Astrocyte (in vitro differentiated cells and primary cell): ENCODE results near the gene HRH2. TPM values are rescaled to one million over a fixed set of nuclear protein-coding genes. Genes with fewer than 3 reads are reported as not detected.

Experiments
- DNase-seq: peaks from one replicate; pipeline ENCODE4 v3.0.0-alpha.2; 2010; ENCODE audit warnings: low read depth
- FAIRE-seq: peaks from 2 replicates; lab custom pipeline; 2011; peaks lifted over from hg19 to GRCh38; lab: Jason Lieb, UNC
- H2AFZ ChIP-seq: 2 replicates; pipeline ENCODE4 v1.6.0; 2012; ENCODE audit warnings: low read depth, low read length, inconsistent platforms
- H3K27ac ChIP-seq: 2 replicates; pipeline ENCODE4 v1.5.1; 2011; ENCODE audit warnings: low read depth, low read length, inconsistent platforms
- H3K27me3 ChIP-seq: 2 replicates; pipeline ENCODE4 v1.6.0; 2011; ENCODE audit warnings: low read length, inconsistent platforms; ENCODE audit not compliant: insufficient read depth
- H3K36me3 ChIP-seq: 2 replicates; pipeline ENCODE4 v1.5.1; 2011; ENCODE audit warnings: low read length, inconsistent platforms; ENCODE audit not compliant: insufficient read depth
- H3K4me1 ChIP-seq: 2 replicates; pipeline ENCODE4 v1.5.1; 2011; ENCODE audit warnings: low read length, inconsistent platforms; ENCODE audit not compliant: insufficient read depth
- H3K4me2 ChIP-seq: 2 replicates; pipeline ENCODE4 v1.6.0; 2012; ENCODE audit warnings: low read length, inconsistent platforms
- H3K4me3 ChIP-seq: 2 replicates; pipeline ENCODE4 v1.5.1; 2011; ENCODE audit warnings: low read depth, mild to moderate bottlenecking, low read length, inconsistent platforms; ENCODE audit not compliant: insufficient read depth
- H3K79me2 ChIP-seq: 2 replicates; pipeline ENCODE4 v1.6.0; 2012; ENCODE audit warnings: mild to moderate bottlenecking, low read length, inconsistent platforms; ENCODE audit not compliant: insufficient read depth
- H3K9ac ChIP-seq: 2 replicates; pipeline ENCODE4 v1.6.0; 2012; ENCODE audit warnings: mild to moderate bottlenecking, low read length, inconsistent platforms
- H3K9me3 ChIP-seq: 2 replicates; pipeline ENCODE4 v1.5.1; 2012; ENCODE audit warnings: low read depth, mild to moderate bottlenecking, low read length, inconsistent platforms; ENCODE audit not compliant: insufficient read depth
- H4K20me1 ChIP-seq: 2 replicates; pipeline ENCODE4 v1.6.0; 2012; ENCODE audit warnings: low read length, inconsistent platforms; ENCODE audit not compliant: insufficient read depth
- H3K27ac Mint-ChIP-seq: one replicate; pipeline ENCODE4 v1.8.0; 2021; ENCODE audit warnings: mild to moderate bottlenecking, mixed read lengths; ENCODE audit not compliant: unreplicated experiment
- H3K27me3 Mint-ChIP-seq: one replicate; pipeline ENCODE4 v1.8.0; 2021; ENCODE audit warnings: low read depth, mixed read lengths; ENCODE audit not compliant: unreplicated experiment
- H3K36me3 Mint-ChIP-seq: one replicate; pipeline ENCODE4 v1.8.0; 2021; ENCODE audit warnings: low read depth, mixed read lengths; ENCODE audit not compliant: unreplicated experiment
- H3K4me1 Mint-ChIP-seq: one replicate; pipeline ENCODE4 v1.8.0; 2021; ENCODE audit warnings: low read depth, mixed read lengths; ENCODE audit not compliant: unreplicated experiment
- H3K4me3 Mint-ChIP-seq: one replicate; pipeline ENCODE4 v1.8.0; 2021; ENCODE audit warnings: mild to moderate bottlenecking, moderate library complexity, mixed read lengths; ENCODE audit not compliant: unreplicated experiment
- H3K9me3 Mint-ChIP-seq: one replicate; pipeline ENCODE4 v1.8.0; 2021; ENCODE audit warnings: mild to moderate bottlenecking, mixed read lengths; ENCODE audit not compliant: unreplicated experiment
- CTCF ChIP-seq: IDR thresholded peaks from 2 replicates; pipeline ENCODE4 v1.5.1; 2011; ENCODE audit warnings: low read depth, mild to moderate bottlenecking, inconsistent platforms, low read length, moderate library complexity; ENCODE audit not compliant: insufficient read depth
- EZH2 ChIP-seq: IDR thresholded peaks from 2 replicates; pipeline ENCODE4 v1.6.1; 2012; ENCODE audit warnings: mild to moderate bottlenecking, low read length, inconsistent platforms; ENCODE audit not compliant: insufficient read depth
- total RNA-seq: library from RNA; stranded (reverse); gene quantifications from 2 replicates; pipeline ENCODE4 v1.2.1, GENCODE V29; 2021

HRH2 gene
- total RNA-seq, 1 donor from 2014 or later = 1.9 TPM

GRCh38 chr5:175735701-175736100, 77.8 kb downstream of the HRH2 start:
- Mint-ChIP-seq H3K27me3 (peaks cover 73% of the 10 kb centered on the region), H3K4me1 (no peaks in the 10 kb centered on the region), H3K4me3 (no peak overlapping the region), H3K36me3 (peaks cover 2% of the 10 kb centered on the region), H3K9me3 (peaks cover 11% of the 10 kb centered on the region), H3K27ac (no peak overlapping the region)
- H3K4me2 ChIP-seq = no peak overlapping the region
- H3K9ac ChIP-seq = no peak overlapping the region
- no peaks in the 10 kb centered on the region for H3K36me3 ChIP-seq
- H3K4me1 ChIP-seq = no peaks in the 10 kb centered on the region
- no peak overlapping the region for H3K4me3 ChIP-seq
- no peaks in the 10 kb centered on the region for H4K20me1 ChIP-seq
- FAIRE-seq = no peak
- H2AFZ ChIP-seq = no peak overlapping the region
- H3K79me2 ChIP-seq = no peaks in the 10 kb centered on the region
- no peak overlapping the region for H3K27ac ChIP-seq
- H3K9me3 ChIP-seq = no peaks in the 10 kb centered on the region
- H3K27me3 ChIP-seq = no peaks in the 10 kb centered on the region
- TF ChIP-seq CTCF (no peak), EZH2 (no peak)
- no peak for DNase-seq

- Histone ChIP-seq H3K9me3 (no peaks in the 10 kb centered on the region), H3K9ac (no peak overlapping the region), H3K36me3 (no peaks in the 10 kb centered on the region), H3K79me2 (no peaks in the 10 kb centered on the region), H3K27me3 (no peaks in the 10 kb centered on the region), H3K4me3 (no peak overlapping the region), H3K4me1 (no peaks in the 10 kb centered on the region), H3K4me2 (no peak overlapping the region), H3K27ac (no peak overlapping the region), H4K20me1 (no peaks in the 10 kb centered on the region), H2AFZ (no peak overlapping the region)
- Mint-ChIP-seq H3K27ac (no peak overlapping the region), H3K36me3 (peaks cover 2% of the 10 kb centered on the region), H3K4me1 (no peaks in the 10 kb centered on the region), H3K4me3 (no peak overlapping the region), H3K9me3 (peaks cover 11% of the 10 kb centered on the region), H3K27me3 (peaks cover 75% of the 10 kb centered on the region)
- TF ChIP-seq EZH2 (no peak), CTCF (no peak)
- no peak for FAIRE-seq
- DNase-seq = no peak
These were observed 78.8 kb downstream of the HRH2 start for GRCh38 chr5:175736652-175737051.

GRCh38 chr5:175737481-175737880, 79.6 kb downstream of the HRH2 start:
- no peaks in the 10 kb centered on the region for H4K20me1 ChIP-seq
- H2AFZ ChIP-seq = no peak overlapping the region
- no peaks in the 10 kb centered on the region for H3K4me1 Mint-ChIP-seq
- no peaks in the 10 kb centered on the region for H3K79me2 ChIP-seq
- H3K27ac ChIP-seq = no peak overlapping the region
- peaks cover 2% of the 10 kb centered on the region for H3K36me3 Mint-ChIP-seq
- H3K4me3 Mint-ChIP-seq = no peak overlapping the region
- H3K9me3 ChIP-seq = no peaks in the 10 kb centered on the region
- no peak overlapping the region for H3K27ac Mint-ChIP-seq
- no peak for DNase-seq
- TF ChIP-seq EZH2 (no peak), CTCF (no peak)
- no peaks in the 10 kb centered on the region for H3K36me3 ChIP-seq
- H3K9me3 Mint-ChIP-seq = peaks cover 11% of the 10 kb centered on the region
- FAIRE-seq = no peak
- H3K9ac ChIP-seq = no peak overlapping the region
- no peak overlapping the region for H3K4me2 ChIP-seq
- H3K27me3 ChIP-seq = no peaks in the 10 kb centered on the region
- no peaks in the 10 kb centered on the region for H3K4me1 ChIP-seq
- peaks cover 73% of the 10 kb centered on the region for H3K27me3 Mint-ChIP-seq
- no peak overlapping the region for H3K4me3 ChIP-seq
